Measurements from ENCODE around the gene JUP.

The JUP gene

GRCh38 chr17:41777574-41778188 is 8.8 kb downstream of the JUP start:
- peak; percentile 98 for DNase-seq

- DNase-seq: peak; percentile 80
Observed at GRCh38 chr17:41777157-41777573, 9.3 kb downstream of the JUP start.

GRCh38 chr17:41776262-41776900 is 10.1 kb downstream of the JUP start:
- DNase-seq: peak; percentile 57

GRCh38 chr17:41775394-41776226 is 10.9 kb downstream of the JUP start:
- no peak for DNase-seq

GRCh38 chr17:41773731-41774193 is 12.7 kb downstream of the JUP start:
- peak; percentile 61 for DNase-seq

GRCh38 chr17:41773190-41773588 is 13.3 kb downstream of the JUP start:
- peak; percentile 95 for DNase-seq

GRCh38 chr17:41772586-41773189 is 13.8 kb downstream of the JUP start:
- DNase-seq: no peak

- peak; percentile 80 for DNase-seq
Observed at GRCh38 chr17:41772218-41772585, 14.3 kb downstream of the JUP start.

GRCh38 chr17:41771389-41772206 is 14.9 kb downstream of the JUP start:
- DNase-seq: no peak

- no peak for DNase-seq
Observed at GRCh38 chr17:41769985-41770384, 16.5 kb downstream of the JUP start.

GRCh38 chr17:41769346-41769862 is 17.1 kb downstream of the JUP start:
- no peak for DNase-seq

GRCh38 chr17:41768682-41769288 is 17.7 kb downstream of the JUP start:
- no peak for DNase-seq

GRCh38 chr17:41767324-41768042 is 19.0 kb downstream of the JUP start:
- DNase-seq: no peak

GRCh38 chr17:41766135-41766534 is 20.4 kb downstream of the JUP start:
- no peak for DNase-seq

- DNase-seq: no peak
Observed at GRCh38 chr17:41763327-41763726, 23.2 kb downstream of the JUP start.

GRCh38 chr17:41762841-41763240 is 23.7 kb downstream of the JUP start:
- no peak for DNase-seq

- DNase-seq: no peak
Observed at GRCh38 chr17:41762391-41762790, 24.1 kb downstream of the JUP start.

GRCh38 chr17:41760878-41761277 is 25.6 kb downstream of the JUP start:
- DNase-seq: no peak

GRCh38 chr17:41758601-41759000 is 27.9 kb downstream of the JUP start:
- DNase-seq: no peak

GRCh38 chr17:41754066-41754465 is 32.4 kb downstream of the JUP start:
- DNase-seq: no peak

GRCh38 chr17:41751288-41751687 is 35.2 kb downstream of the JUP start:
- no peak for DNase-seq

All from DMS53 (cell line).